Measurements from ENCODE around the gene KLHL40.

Gene KLHL40

GRCh38 chr3:42698216-42698910 lies 13.0 kb downstream of the KLHL40 start:
- no peak overlapping the region for H3K4me3 ChIP-seq (ENCODE audit: low read depth, low read length)
- TF ChIP-seq CTCF (IDR thresholded peaks at IDR 0.05; ENCODE audit: borderline replicate concordance, insufficient read depth, low read depth, low read length), result no peak

DNA sequence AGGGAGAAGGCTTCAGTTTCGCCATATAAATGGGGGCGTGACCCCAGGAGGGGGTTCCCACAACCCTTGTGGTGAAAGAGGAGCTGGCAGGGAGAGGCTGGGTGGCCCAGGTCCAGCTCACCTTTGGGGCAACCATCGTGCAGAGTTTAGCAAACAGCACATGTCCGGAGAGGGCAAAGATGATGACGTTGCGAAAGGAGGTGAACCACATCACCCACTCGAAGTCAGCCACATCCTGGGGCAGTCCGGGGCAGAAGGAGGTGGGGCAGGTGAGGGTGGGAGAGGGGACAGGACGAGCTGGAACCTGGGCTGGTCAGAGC lies 13.5 kb downstream of the KLHL40 start:
- TF ChIP-seq CTCF (IDR thresholded peaks at IDR 0.05; ENCODE audit: borderline replicate concordance, insufficient read depth, low read depth, low read length), result no peak
- no peak overlapping the region for H3K4me3 ChIP-seq (ENCODE audit: low read depth, low read length)

- no peak for TF ChIP-seq CTCF (IDR thresholded peaks at IDR 0.05; ENCODE audit: borderline replicate concordance, insufficient read depth, low read depth, low read length)
- no peak overlapping the region for H3K4me3 ChIP-seq (ENCODE audit: low read depth, low read length)
Observed at GRCh38 chr3:42699511-42699971, 14.2 kb downstream of the KLHL40 start.

DNA sequence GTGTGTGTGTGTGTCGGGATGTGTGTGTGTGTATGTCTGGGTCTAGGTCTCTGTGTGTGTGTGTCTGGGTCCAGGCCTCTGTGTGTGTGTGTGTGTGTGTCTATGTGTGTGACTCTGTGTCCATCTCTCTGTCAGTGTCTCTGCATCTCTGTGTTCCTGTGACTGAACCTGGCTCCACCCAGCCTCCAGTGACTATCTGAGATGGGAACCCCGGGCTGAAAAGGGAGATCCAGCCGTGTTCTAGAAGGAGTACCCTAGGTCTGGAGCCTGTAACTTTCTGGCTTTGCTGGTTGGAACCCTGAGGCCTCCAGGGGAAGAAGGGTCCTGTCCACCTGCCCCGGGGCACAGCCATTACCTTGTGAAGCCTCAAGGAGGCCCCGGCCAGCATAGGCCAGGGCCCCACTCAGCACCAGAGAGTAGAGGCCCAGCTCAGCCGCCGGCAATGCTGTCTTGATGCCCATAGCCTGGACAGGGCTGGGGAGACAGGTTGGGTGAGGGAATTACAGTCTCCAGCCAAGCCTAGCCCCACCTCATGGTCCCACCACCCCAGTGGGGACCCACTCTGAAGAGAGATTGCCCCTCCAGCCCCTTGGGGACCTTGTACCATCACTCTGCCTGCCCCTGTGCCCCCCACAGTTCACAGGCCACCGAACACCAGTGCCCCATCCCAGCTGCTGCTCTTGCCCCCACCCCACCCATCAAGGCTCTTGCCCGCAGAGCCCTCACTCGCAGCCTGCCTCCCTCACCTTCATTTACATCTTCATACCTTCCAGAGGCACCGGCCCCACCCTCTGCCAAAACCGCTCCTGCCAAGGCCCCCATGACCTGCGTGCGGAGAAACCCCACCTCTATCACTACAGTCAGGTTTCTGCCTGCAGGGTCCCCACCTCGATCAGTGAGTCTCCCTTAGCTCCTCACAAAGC lies 15.3 kb downstream of the KLHL40 start:
- no peak for TF ChIP-seq CTCF (IDR thresholded peaks at IDR 0.05; ENCODE audit: borderline replicate concordance, insufficient read depth, low read depth, low read length)

DNA sequence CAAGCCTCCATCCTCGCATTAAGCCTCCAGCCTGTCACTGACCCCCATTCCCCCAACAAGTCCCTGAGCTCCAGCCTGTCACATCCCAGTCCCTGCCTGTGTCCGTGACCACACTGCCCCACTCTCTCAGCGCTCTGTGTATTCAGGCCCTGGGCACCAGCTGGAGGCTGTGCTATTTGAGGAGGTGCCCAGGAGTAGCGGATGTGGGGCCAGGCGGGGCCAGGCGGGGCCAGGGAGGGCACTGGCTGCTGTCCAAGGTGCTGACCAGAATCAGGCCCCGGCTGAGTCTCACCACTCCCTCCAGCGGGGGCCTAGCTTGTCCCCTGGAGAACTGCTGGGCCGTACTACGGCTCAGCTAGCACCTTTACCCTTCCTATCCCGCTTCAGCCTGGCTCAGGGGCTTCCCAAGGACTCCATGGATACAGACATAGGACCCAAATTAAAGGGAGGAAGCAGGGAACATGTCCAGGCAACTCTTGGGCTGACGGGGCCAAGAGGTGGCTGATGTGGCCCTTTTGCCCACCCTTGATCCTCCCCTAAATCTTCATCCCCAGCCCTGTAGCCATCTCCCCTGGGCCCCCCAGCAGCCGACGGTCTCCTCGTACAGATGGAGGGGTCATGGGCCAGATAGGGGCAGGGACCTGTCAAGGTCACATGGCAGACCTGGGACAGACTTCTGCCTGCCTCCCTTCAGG lies 16.2 kb downstream of the KLHL40 start:
- TF ChIP-seq CTCF (IDR thresholded peaks at IDR 0.05; ENCODE audit: borderline replicate concordance, insufficient read depth, low read depth, low read length), result no peak
- H3K4me3 ChIP-seq (ENCODE audit: low read depth, low read length), result no peak overlapping the region

More for the DNA sequence above, 15.3 kb downstream of the KLHL40 start:
- no peak overlapping the region for H3K4me3 ChIP-seq (ENCODE audit: low read depth, low read length)

- no peak for TF ChIP-seq CTCF (IDR thresholded peaks at IDR 0.05; ENCODE audit: borderline replicate concordance, insufficient read depth, low read depth, low read length)
Observed at GRCh38 chr3:42702066-42702951, 17.0 kb downstream of the KLHL40 start, which contains the start of gene HHATL. TSS of gene HHATL (minus strand) at chr3:42702798. CDS start at chr3:42700826, 1,972 bp downstream.

More at GRCh38 chr3:42702066-42702951, 17.0 kb downstream of the KLHL40 start, which contains the start of gene HHATL:
- H3K4me3 ChIP-seq (ENCODE audit: low read depth, low read length), result no peak within 1 kb of the TSS

Data from GM12875 (cell line).